OCI-LY7 (cell line): ENCODE data around the gene C1orf50. TPM values are rescaled to one million over a fixed set of nuclear protein-coding genes. Genes with fewer than 3 reads are reported as not detected.

Experiments used
- BruUV-seq: library from RNA; stranded (reverse); fragments of 400-500 nt; replicated peaks from 2 replicates; lab custom pipeline; 2021; lab: Mats Ljungman, UMichigan
- CTCF ChIA-PET: fragments of 300-600 bp; sonication (Branson Sonifier 250); formaldehyde crosslinking; loops from one replicate; lab custom pipeline; 2022; ENCODE audit warnings: antibody characterized with exemption; ENCODE audit not compliant: unreplicated experiment; lab: Charles Lee
- POLR2A ChIA-PET: fragments of 300-600 bp; sonication (Branson Sonifier 250); formaldehyde crosslinking; loops from one replicate; lab custom pipeline; 2022; ENCODE audit warnings: antibody characterized with exemption; lab: Charles Lee
- DNase-seq: peaks from one replicate; pipeline ENCODE4 v3.0.0-alpha.2; 2015; ENCODE audit warnings: low spot score
- H2AFZ ChIP-seq: fragments of 200-600 bp; sonication (generic), shearing (Covaris generic); 2 replicates; pipeline ENCODE4 v1.6.1; 2014; ENCODE audit warnings: mild to moderate bottlenecking, antibody characterized with exemption, low read length, moderate library complexity
- H3K27ac ChIP-seq: fragments of 200-600 bp; sonication (generic); 2 replicates; pipeline ENCODE4 v1.5.1; 2014; ENCODE audit warnings: mixed run types, low read depth, mild to moderate bottlenecking, moderate library complexity, low read length, inconsistent platforms; ENCODE audit not compliant: poor library complexity, severe bottlenecking
- H3K36me3 ChIP-seq: fragments of 200-600 bp; sonication (generic); 2 replicates; pipeline ENCODE4 v1.6.1; 2014; ENCODE audit warnings: mild to moderate bottlenecking, antibody characterized with exemption, low read length, moderate library complexity, mixed read lengths; ENCODE audit not compliant: insufficient read depth
- H3K4me1 ChIP-seq: fragments of 200-600 bp; sonication (generic); 2 replicates; pipeline ENCODE4 v1.5.1; 2014; ENCODE audit warnings: mild to moderate bottlenecking, low read length; ENCODE audit not compliant: insufficient read depth, poor library complexity, severe bottlenecking
- H3K4me2 ChIP-seq: fragments of 200-600 bp; sonication (generic); 2 replicates; pipeline ENCODE4 v1.6.1; 2014; ENCODE audit warnings: mild to moderate bottlenecking, low read length
- H3K4me3 ChIP-seq: fragments of 200-600 bp; sonication (generic); 2 replicates; pipeline ENCODE4 v1.5.1; 2014; ENCODE audit warnings: mild to moderate bottlenecking, low read depth, low read length; ENCODE audit not compliant: poor library complexity, severe bottlenecking
- H3K79me2 ChIP-seq: fragments of 200-600 bp; sonication (generic); 2 replicates; pipeline ENCODE4 v1.6.1; 2016; ENCODE audit warnings: low read depth, mild to moderate bottlenecking, low read length, moderate library complexity, mixed read lengths; ENCODE audit not compliant: insufficient read depth
- H3K9me2 ChIP-seq: fragments of 200-600 bp; sonication (generic); 2 replicates; pipeline ENCODE4 v1.6.1; 2016; ENCODE audit warnings: mild to moderate bottlenecking, low read length, mixed read lengths; ENCODE audit not compliant: insufficient read depth
- H3K9me3 ChIP-seq: fragments of 200-600 bp; sonication (generic); 2 replicates; pipeline ENCODE4 v1.6.1; 2014; ENCODE audit warnings: mild to moderate bottlenecking, mixed run types, low read length, mixed read lengths
- H4K20me1 ChIP-seq: fragments of 200-600 bp; sonication (generic); 2 replicates; pipeline ENCODE4 v1.6.1; 2014; ENCODE audit warnings: mild to moderate bottlenecking, antibody characterized with exemption, low read length, moderate library complexity, mixed read lengths; ENCODE audit not compliant: insufficient read depth
- CTCF ChIP-seq: fragments of 200-600 bp; sonication (generic); conservative IDR thresholded peaks from 2 replicates; pipeline ENCODE4 v1.5.1; 2014; ENCODE audit warnings: mild to moderate bottlenecking, antibody characterized with exemption, low read length, moderate library complexity, mixed read lengths
- EZH2phosphoT487 ChIP-seq: fragments of 200-600 bp; sonication (generic); IDR thresholded peaks from 2 replicates; pipeline ENCODE4 v1.6.1; 2018; ENCODE audit warnings: low read depth, borderline replicate concordance, mild to moderate bottlenecking, mixed run types, antibody characterized with exemption, low read length, moderate library complexity, mixed read lengths
- intact Hi-C: fragments of 100-400 bp; cut with micrococcal nuclease; formaldehyde crosslinking; loops from one replicate; pipeline ENCODE4 v1.10.0; 2022; ENCODE audit not compliant: unreplicated experiment
- total RNA-seq, 2 experiments: library from RNA; depleted of rRNA in 1 of 2; stranded (reverse); fragments of >200 nt in 1 of 2; shearing (Covaris generic) in 1 of 2; gene quantifications; 2 replicates each; pipeline ENCODE4 v1.2.3, GENCODE V29; 2014 to 2022

C1orf50 gene
- total RNA-seq, 2 experiments from 2014 or later, result 3.2 to 9.9 TPM

- no peak for DNase-seq
- no peaks in the 10 kb centered on the region for H3K9me3 ChIP-seq
- CTCF ChIA-PET, result no interaction called here
- H3K4me1 ChIP-seq, result no peaks in the 10 kb centered on the region
- POLR2A ChIA-PET, result interaction anchor here (1.4 kb wide), 1 partner anchor 16 kb away, joined by 5 read pairs; no protein-coding TSS in a partner anchor
- no peak for TF ChIP-seq CTCF
- TF ChIP-seq EZH2phosphoT487, result no peak
- H4K20me1 ChIP-seq, result no peaks in the 10 kb centered on the region; the same call in 1 of the 2 replicates
- no peak overlapping the region for H3K4me2 ChIP-seq
- no peaks in the 10 kb centered on the region for H3K79me2 ChIP-seq
- H3K4me3 ChIP-seq, result no peak overlapping the region
- no peak overlapping the region for H2AFZ ChIP-seq
- H3K36me3 ChIP-seq, result peaks cover 34% of the 10 kb centered on the region
- H3K27ac ChIP-seq, result no peak overlapping the region
- no TSS peak for BruUV-seq
- intact Hi-C loops, result no loop called here
- H3K9me2 ChIP-seq, result no peaks in the 10 kb centered on the region
Observed at GRCh38 chr1:42784547-42784945, 17.5 kb downstream of the C1orf50 start.

- TF ChIP-seq EZH2phosphoT487 (no peak), CTCF (no peak)
- H2AFZ ChIP-seq, result no peak within 1 kb of the TSS
- H3K4me1 ChIP-seq, result no peaks in the 10 kb centered on the region
- ChIA-PET POLR2A (no interaction called here), CTCF (no interaction called here)
- no peak for DNase-seq
- peaks cover 28% of the 10 kb centered on the region for H3K36me3 ChIP-seq
- intact Hi-C loops, result no loop called here
- H3K9me2 ChIP-seq, result no peaks in the 10 kb centered on the region
- H3K79me2 ChIP-seq, result no peaks in the 10 kb centered on the region
- no peaks in the 10 kb centered on the region; the same call in 1 of the 2 replicates for H4K20me1 ChIP-seq
- no peaks in the 10 kb centered on the region for H3K9me3 ChIP-seq
- H3K4me2 ChIP-seq, result no peak within 1 kb of the TSS
- no peak within 1 kb of the TSS for H3K27ac ChIP-seq
- no peak within 1 kb of the TSS for H3K4me3 ChIP-seq
- no TSS peak for BruUV-seq
Observed at GRCh38 chr1:42784946-42785693, 18.1 kb downstream of the C1orf50 start, which contains the start of gene TMEM269. TSS of gene TMEM269 (plus strand) at chr1:42784991. CDS start at chr1:42789894, 4,903 bp downstream.

DNA sequence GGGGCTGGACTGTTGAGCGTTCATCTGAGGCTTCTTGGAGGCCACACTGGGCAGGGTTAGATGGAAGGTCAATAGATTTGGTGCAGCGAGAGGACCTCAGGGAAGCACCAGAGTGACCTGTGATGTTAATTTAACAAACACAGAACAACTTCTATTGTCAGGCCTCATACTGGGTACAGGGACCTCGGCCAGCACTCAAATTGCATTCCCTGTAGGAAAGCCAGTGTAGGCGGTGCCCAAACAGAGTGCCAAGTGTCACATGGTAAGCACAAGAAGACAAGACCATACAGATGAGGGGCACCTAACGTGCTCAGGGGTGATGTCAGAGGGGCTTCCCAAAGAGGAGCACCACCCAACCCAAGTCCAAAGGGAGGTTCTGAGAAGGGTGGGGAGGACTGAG, 19.0 kb downstream of the C1orf50 start:
- Histone ChIP-seq H3K4me3 (no peak overlapping the region), H3K4me2 (no peak overlapping the region), H4K20me1 (no peaks in the 10 kb centered on the region; the same call in 1 of the 2 replicates), H3K9me3 (no peaks in the 10 kb centered on the region), H3K27ac (no peak overlapping the region), H3K79me2 (no peaks in the 10 kb centered on the region), H3K36me3 (peaks cover 18% of the 10 kb centered on the region; the same call in 1 of the 2 replicates), H3K4me1 (no peaks in the 10 kb centered on the region), H3K9me2 (no peaks in the 10 kb centered on the region), H2AFZ (no peak overlapping the region)
- BruUV-seq, result no TSS peak
- no peak for DNase-seq
- ChIA-PET CTCF (no interaction called here), POLR2A (no interaction called here)
- TF ChIP-seq EZH2phosphoT487 (no peak), CTCF (no peak)
- intact Hi-C loops, result no loop called here
